HG03045 (cell line): Measurements from ENCODE around the gene BTG1.
A peak's percentile ranks its signal among the peaks of the same experiment; 100 is the strongest.

ENCODE experiments used
- ATAC-seq: cut with Tn5 transposase; IDR thresholded peaks from one replicate; pipeline ENCODE4 v1.9.1; 2021; ENCODE audit warnings: mild to moderate bottlenecking, moderate library complexity; ENCODE audit not compliant: unreplicated experiment

The BTG1 gene

GRCh38 chr12:92134638-92135274 lies 10.9 kb downstream of the BTG1 start:
- ATAC-seq = no peak

GRCh38 chr12:92133795-92134637 lies 11.6 kb downstream of the BTG1 start:
- ATAC-seq = peak; percentile 26

- ATAC-seq = no peak
Observed at GRCh38 chr12:92133171-92133570, 12.5 kb downstream of the BTG1 start.

- no peak for ATAC-seq
Observed at GRCh38 chr12:92132288-92132687, 13.4 kb downstream of the BTG1 start.

GRCh38 chr12:92130999-92131398 lies 14.6 kb downstream of the BTG1 start:
- ATAC-seq = no peak

GRCh38 chr12:92129609-92130008 lies 16.0 kb downstream of the BTG1 start:
- no peak for ATAC-seq

GRCh38 chr12:92128612-92129011 lies 17.0 kb downstream of the BTG1 start:
- no peak for ATAC-seq

GRCh38 chr12:92124689-92125029 lies 21.0 kb downstream of the BTG1 start:
- ATAC-seq = no peak

- no peak for ATAC-seq
Observed at GRCh38 chr12:92123780-92124688, 21.6 kb downstream of the BTG1 start.

GRCh38 chr12:92122941-92123779 lies 22.5 kb downstream of the BTG1 start:
- ATAC-seq = no peak

GRCh38 chr12:92121826-92122225 lies 23.8 kb downstream of the BTG1 start:
- ATAC-seq = no peak

GRCh38 chr12:92118826-92119536 lies 26.7 kb downstream of the BTG1 start:
- no peak for ATAC-seq

- no peak for ATAC-seq
Observed at GRCh38 chr12:92114834-92115233, 30.8 kb downstream of the BTG1 start.

GRCh38 chr12:92111256-92111655 lies 34.4 kb downstream of the BTG1 start:
- no peak for ATAC-seq

GRCh38 chr12:92110083-92110640 lies 35.5 kb downstream of the BTG1 start:
- ATAC-seq = no peak

GRCh38 chr12:92109613-92110012 lies 36.0 kb downstream of the BTG1 start:
- ATAC-seq = no peak

- ATAC-seq = no peak
Observed at GRCh38 chr12:92108651-92109050, 37.0 kb downstream of the BTG1 start.

GRCh38 chr12:92107621-92108131 lies 38.0 kb downstream of the BTG1 start:
- ATAC-seq = no peak

GRCh38 chr12:92107094-92107493 lies 38.6 kb downstream of the BTG1 start:
- no peak for ATAC-seq
